Endothelial cell (in vitro differentiated cells): ENCODE measurements around the gene ATG5. TPM values are rescaled to one million over a fixed set of nuclear protein-coding genes. Genes with fewer than 3 reads are reported as not detected.
"Not testable (repeated sequence)": the region's sequence is repeated elsewhere in the genome, so short reads cannot be mapped to it uniquely, and the experiment has no call there.

Source experiments
- DNase-seq: peaks from one replicate; pipeline ENCODE4 v3.0.0; 2021; ENCODE audit warnings: low spot score
- H3K27ac Mint-ChIP-seq: one replicate; pipeline ENCODE4 v1.8.0; 2021; ENCODE audit warnings: mixed read lengths, inconsistent platforms; ENCODE audit not compliant: unreplicated experiment
- H3K27me3 Mint-ChIP-seq: one replicate; pipeline ENCODE4 v1.8.0; 2021; ENCODE audit warnings: mild to moderate bottlenecking, moderate library complexity, mixed read lengths, inconsistent platforms; ENCODE audit not compliant: unreplicated experiment
- H3K36me3 Mint-ChIP-seq: one replicate; pipeline ENCODE4 v1.8.0; 2021; ENCODE audit warnings: mild to moderate bottlenecking, low read depth, mixed read lengths, inconsistent platforms; ENCODE audit not compliant: unreplicated experiment
- H3K4me1 Mint-ChIP-seq: one replicate; pipeline ENCODE4 v1.8.0; 2021; ENCODE audit warnings: mild to moderate bottlenecking, mixed read lengths, inconsistent platforms; ENCODE audit not compliant: unreplicated experiment
- H3K4me3 Mint-ChIP-seq: one replicate; pipeline ENCODE4 v1.8.0; 2021; ENCODE audit warnings: mild to moderate bottlenecking, mixed read lengths, inconsistent platforms; ENCODE audit not compliant: unreplicated experiment
- H3K9me3 Mint-ChIP-seq: one replicate; pipeline ENCODE4 v1.8.0; 2021; ENCODE audit warnings: mixed read lengths, inconsistent platforms; ENCODE audit not compliant: unreplicated experiment
- total RNA-seq: library from RNA; stranded (reverse); fragmentation: NEBNext Ultra II Directional; extraction: Animal tissue kit (Norgen Biotek cat#: 25700); gene quantifications from one replicate; pipeline ENCODE4 v1.2.1, GENCODE V29; 2021; ENCODE audit not compliant: unreplicated experiment
- TF ChIP-seq, protein P1 (sequence below): fragments of 200-600 bp; sonication (generic); IDR thresholded peaks from one replicate; pipeline ENCODE4 v1.5.0; 2021; ENCODE audit warnings: antibody characterized with exemption; ENCODE audit not compliant: unreplicated experiment

Gene ATG5
- total RNA-seq, 1 donor from 2014 or later: 27.5 TPM

DNA sequence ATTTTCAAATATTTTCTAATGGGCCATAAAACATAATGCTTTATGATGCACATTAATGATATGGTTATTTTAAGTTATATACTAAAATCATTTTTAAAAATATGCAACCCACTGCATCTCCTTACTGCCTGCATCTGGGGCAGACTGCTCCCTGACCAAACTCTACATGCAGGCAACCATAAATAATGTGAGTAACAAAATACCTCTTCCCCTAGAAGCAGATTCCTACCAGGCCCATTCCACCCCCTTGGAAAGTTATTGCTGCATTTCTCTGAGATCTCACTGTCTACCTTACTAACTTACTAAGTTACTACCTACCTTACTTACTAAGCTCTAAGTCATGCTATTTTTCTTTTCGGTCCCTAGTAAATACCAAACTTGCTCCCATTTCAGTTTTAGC lies 71.8 kb downstream of the ATG5 start:
- H3K27ac Mint-ChIP-seq: no peak overlapping the region
- DNase-seq: no peak

DNA sequence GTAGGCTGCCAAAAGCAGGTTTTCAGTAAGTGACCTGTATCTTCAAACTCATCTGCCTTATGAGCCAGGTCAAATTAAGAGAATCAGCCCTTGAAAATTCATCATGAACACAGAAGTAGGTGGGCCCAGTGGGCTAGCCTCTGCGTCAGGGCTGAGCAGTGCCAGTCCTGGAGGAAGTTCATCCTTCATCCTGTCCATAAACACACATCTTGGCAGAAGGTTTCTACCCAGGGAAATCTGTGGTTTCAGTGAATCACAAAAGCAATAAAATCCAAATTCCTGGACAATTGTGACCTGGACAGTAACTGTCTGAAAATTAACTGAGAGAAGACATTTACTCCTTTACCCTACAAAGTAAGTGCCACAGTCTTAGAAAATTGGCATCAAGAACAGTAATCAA lies 72.4 kb downstream of the ATG5 start:
- H3K9me3 Mint-ChIP-seq: no peaks in the 10 kb centered on the region
- no peaks in the 10 kb centered on the region for H3K4me1 Mint-ChIP-seq
- H3K27me3 Mint-ChIP-seq: no peaks in the 10 kb centered on the region
- no peak for DNase-seq
- no peaks in the 10 kb centered on the region for H3K36me3 Mint-ChIP-seq
- no peak overlapping the region for H3K4me3 Mint-ChIP-seq
- no peak overlapping the region for H3K27ac Mint-ChIP-seq
- TF ChIP-seq, protein P1, sequence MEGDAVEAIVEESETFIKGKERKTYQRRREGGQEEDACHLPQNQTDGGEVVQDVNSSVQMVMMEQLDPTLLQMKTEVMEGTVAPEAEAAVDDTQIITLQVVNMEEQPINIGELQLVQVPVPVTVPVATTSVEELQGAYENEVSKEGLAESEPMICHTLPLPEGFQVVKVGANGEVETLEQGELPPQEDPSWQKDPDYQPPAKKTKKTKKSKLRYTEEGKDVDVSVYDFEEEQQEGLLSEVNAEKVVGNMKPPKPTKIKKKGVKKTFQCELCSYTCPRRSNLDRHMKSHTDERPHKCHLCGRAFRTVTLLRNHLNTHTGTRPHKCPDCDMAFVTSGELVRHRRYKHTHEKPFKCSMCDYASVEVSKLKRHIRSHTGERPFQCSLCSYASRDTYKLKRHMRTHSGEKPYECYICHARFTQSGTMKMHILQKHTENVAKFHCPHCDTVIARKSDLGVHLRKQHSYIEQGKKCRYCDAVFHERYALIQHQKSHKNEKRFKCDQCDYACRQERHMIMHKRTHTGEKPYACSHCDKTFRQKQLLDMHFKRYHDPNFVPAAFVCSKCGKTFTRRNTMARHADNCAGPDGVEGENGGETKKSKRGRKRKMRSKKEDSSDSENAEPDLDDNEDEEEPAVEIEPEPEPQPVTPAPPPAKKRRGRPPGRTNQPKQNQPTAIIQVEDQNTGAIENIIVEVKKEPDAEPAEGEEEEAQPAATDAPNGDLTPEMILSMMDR: no peak

More for the DNA sequence above, 71.8 kb downstream of the ATG5 start:
- no peak overlapping the region for H3K4me3 Mint-ChIP-seq
- H3K4me1 Mint-ChIP-seq: no peaks in the 10 kb centered on the region
- TF ChIP-seq, protein P1: no peak
- H3K9me3 Mint-ChIP-seq: no peaks in the 10 kb centered on the region
- H3K27me3 Mint-ChIP-seq: no peaks in the 10 kb centered on the region
- H3K36me3 Mint-ChIP-seq: no peaks in the 10 kb centered on the region

DNA sequence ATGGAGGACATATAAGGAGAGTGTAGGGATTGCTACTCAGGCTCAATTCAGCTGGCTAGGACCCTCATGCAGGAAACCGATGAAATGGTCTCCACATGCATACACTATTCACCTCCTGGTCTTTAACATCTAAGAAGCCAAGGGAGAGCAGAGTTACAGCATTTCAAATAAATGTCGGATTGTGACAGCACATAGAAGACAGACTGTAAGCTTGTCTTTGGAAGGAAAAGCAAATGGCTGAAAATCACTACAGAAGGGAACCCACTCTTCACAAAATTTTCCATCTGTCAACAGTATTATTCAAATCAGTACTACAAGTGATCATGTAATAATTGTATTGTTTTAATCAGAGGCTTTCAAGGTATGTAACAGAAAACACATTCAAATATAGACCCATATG lies 72.9 kb downstream of the ATG5 start:
- no peaks in the 10 kb centered on the region for H3K36me3 Mint-ChIP-seq
- H3K27ac Mint-ChIP-seq: no peak overlapping the region
- H3K4me1 Mint-ChIP-seq: no peaks in the 10 kb centered on the region
- no peak overlapping the region for H3K4me3 Mint-ChIP-seq
- no peak for DNase-seq
- no peaks in the 10 kb centered on the region for H3K27me3 Mint-ChIP-seq
- TF ChIP-seq, protein P1: no peak
- no peaks in the 10 kb centered on the region for H3K9me3 Mint-ChIP-seq

DNA sequence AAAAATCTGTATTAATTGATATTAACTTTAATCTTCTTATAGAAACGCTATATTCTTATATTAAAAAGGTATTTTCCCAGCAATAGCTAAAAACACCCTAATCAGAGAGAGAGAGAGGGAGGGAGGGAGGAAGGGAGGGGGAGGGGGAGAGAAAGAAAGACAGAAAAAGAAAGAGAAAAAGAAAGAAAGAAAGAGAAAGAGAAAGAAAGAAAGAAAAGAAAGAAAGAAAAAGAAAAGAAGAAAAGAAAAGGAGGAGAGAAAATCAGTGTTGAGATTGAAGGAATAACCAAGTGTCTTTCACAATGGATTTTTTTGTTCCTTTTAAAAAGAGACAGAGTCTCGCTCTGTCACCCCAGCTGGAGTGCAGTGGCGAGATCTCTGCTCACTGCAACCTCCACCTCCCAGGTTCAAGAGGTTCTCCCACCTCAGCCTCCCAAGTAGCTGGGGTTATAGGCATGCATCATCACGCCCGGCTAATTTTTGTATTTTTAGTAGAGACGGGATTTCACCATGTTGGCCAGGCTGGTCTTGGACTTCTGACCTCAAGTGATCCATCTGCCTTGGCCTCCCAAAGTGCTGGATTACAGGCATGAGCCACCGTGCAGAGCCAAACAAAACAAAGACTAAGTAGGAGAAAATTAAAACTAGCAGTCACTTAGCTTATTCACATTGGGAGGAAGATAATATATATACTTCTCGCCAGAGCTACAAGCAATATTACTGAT lies 73.9 kb downstream of the ATG5 start:
- not testable (repeated sequence) for H3K36me3 Mint-ChIP-seq, H3K4me3 Mint-ChIP-seq, DNase-seq, H3K27me3 Mint-ChIP-seq, H3K9me3 Mint-ChIP-seq, H3K4me1 Mint-ChIP-seq, H3K27ac Mint-ChIP-seq

DNA sequence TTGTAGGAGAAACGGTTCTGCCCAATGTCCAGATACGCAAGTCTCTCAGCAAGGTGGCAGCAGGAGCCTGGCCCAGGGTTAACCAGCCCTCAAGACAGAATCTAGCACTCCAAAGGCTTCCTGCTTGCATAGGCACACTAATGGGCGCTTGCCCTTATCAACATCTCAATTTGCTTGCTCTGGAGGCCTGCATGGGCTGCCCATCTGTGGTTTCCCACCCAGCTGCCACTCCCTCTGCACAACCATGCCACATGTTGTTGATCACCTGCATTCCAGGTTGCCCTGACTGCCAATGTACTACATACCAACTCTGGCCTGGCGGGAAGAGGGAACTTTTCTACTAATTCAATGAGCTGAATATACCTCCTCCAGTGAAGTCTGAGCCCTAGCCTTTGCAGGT lies 74.6 kb downstream of the ATG5 start:
- Mint-ChIP-seq H3K27me3 (no peaks in the 10 kb centered on the region), H3K4me3 (no peak overlapping the region), H3K27ac (no peak overlapping the region), H3K4me1 (no peaks in the 10 kb centered on the region), H3K36me3 (no peaks in the 10 kb centered on the region), H3K9me3 (no peaks in the 10 kb centered on the region)
- no peak for DNase-seq
- TF ChIP-seq, protein P1: no peak
